ENCODE results near the gene PIAS3. TPM values are rescaled to one million over a fixed set of nuclear protein-coding genes. Genes with fewer than 3 reads are reported as not detected.

Gene PIAS3
- total and polyA plus RNA-seq, 11 donors = 14.2 to 31.0 (median 15.6) TPM

Small RNA genes within 50 kb of the gene (microRNA-seq; reads per million reads assigned to microRNA genes)
- gene MIR6736 = 0 to 0.21 (median 0.03) reads per million in 4 donors

Other genes starting within 250 kb of the PIAS3 start
- gene PDZK1, start 151.7 kb downstream of the PIAS3 start, total RNA-seq = under 1 TPM in 3 of 9 donors, not detected in 6; 0.20 to 0.25 (median 0.20) TPM
- gene PDZK1, start 151.7 kb downstream of the PIAS3 start, polyA plus RNA-seq = under 1 TPM; 0.07 to 0.57 TPM
- under 1 TPM in 2 of 9 donors, not detected in 7; 0.64 to 0.79 TPM for gene CD160, start 139.6 kb downstream of the PIAS3 start, total RNA-seq
- gene CD160, start 139.6 kb downstream of the PIAS3 start, polyA plus RNA-seq = not detected
- 10 to 100 TPM; 41.4 to 76.5 (median 52.0) TPM for gene RNF115, start 35.0 kb downstream of the PIAS3 start, total RNA-seq
- 10 to 100 TPM; 20.5 to 29.4 TPM for gene RNF115, start 35.0 kb downstream of the PIAS3 start, polyA plus RNA-seq
- 10 to 100 TPM; 12.5 to 22.4 (median 15.1) TPM for gene POLR3C, start 34.9 kb downstream of the PIAS3 start, total RNA-seq
- gene POLR3C, start 34.9 kb downstream of the PIAS3 start, polyA plus RNA-seq = 10 to 100 TPM in 1 of 2 donors, 1 to 10 TPM in 1; 5.9 to 14.8 TPM
- gene NUDT17, start 13.5 kb downstream of the PIAS3 start, total RNA-seq = 10 to 100 TPM in 1 of 9 donors, 1 to 10 TPM in 8; 1.7 to 10.9 (median 4.3) TPM
- 1 to 10 TPM in 1 of 2 donors, under 1 TPM in 1; 0.71 to 3.4 TPM for gene NUDT17, start 13.5 kb downstream of the PIAS3 start, polyA plus RNA-seq
- 1 to 10 TPM in 2 of 9 donors, under 1 TPM in 7; 0.29 to 1.4 (median 0.51) TPM for gene ANKRD35, start 26.8 kb upstream of the PIAS3 start, total RNA-seq
- 1 to 10 TPM in 1 of 2 donors, under 1 TPM in 1; 0.50 to 1.5 TPM for gene ANKRD35, start 26.8 kb upstream of the PIAS3 start, polyA plus RNA-seq
- 1 to 10 TPM in 7 of 9 donors, under 1 TPM in 2; 0.81 to 5.4 (median 1.3) TPM for gene ITGA10, start 51.0 kb upstream of the PIAS3 start, total RNA-seq
- 1 to 10 TPM; 2.4 to 2.6 TPM for gene ITGA10, start 51.0 kb upstream of the PIAS3 start, polyA plus RNA-seq
- gene PEX11B, start 59.6 kb upstream of the PIAS3 start, total RNA-seq = 10 to 100 TPM; 17.7 to 27.5 (median 24.5) TPM
- 10 to 100 TPM; 19.6 to 29.8 TPM for gene PEX11B, start 59.6 kb upstream of the PIAS3 start, polyA plus RNA-seq
- 100 to 1,000 TPM in 1 of 9 donors, 10 to 100 TPM in 8; 58.7 to 100 (median 75.7) TPM for gene RBM8A, start 68.4 kb upstream of the PIAS3 start, total RNA-seq
- gene RBM8A, start 68.4 kb upstream of the PIAS3 start, polyA plus RNA-seq = 100 to 1,000 TPM in 1 of 2 donors, 10 to 100 TPM in 1; 57.9 to 186 TPM
- gene LIX1L, start 98.9 kb upstream of the PIAS3 start, total RNA-seq = 10 to 100 TPM; 21.7 to 31.5 (median 26.4) TPM
- 10 to 100 TPM in 1 of 2 donors, 1 to 10 TPM in 1; 7.0 to 13.4 TPM for gene LIX1L, start 98.9 kb upstream of the PIAS3 start, polyA plus RNA-seq
- gene ANKRD34A, start 105.5 kb upstream of the PIAS3 start, total RNA-seq = 1 to 10 TPM; 1.0 to 3.5 (median 1.7) TPM
- gene ANKRD34A, start 105.5 kb upstream of the PIAS3 start, polyA plus RNA-seq = 1 to 10 TPM in 1 of 2 donors, under 1 TPM in 1; 0.65 to 1.9 TPM
- gene POLR3GL, start 105.6 kb upstream of the PIAS3 start, total RNA-seq = 10 to 100 TPM; 30.2 to 45.7 (median 36.0) TPM
- gene POLR3GL, start 105.6 kb upstream of the PIAS3 start, polyA plus RNA-seq = 10 to 100 TPM; 45.8 to 69.4 TPM
- 1,000 to 10,000 TPM in 4 of 9 donors, 100 to 1,000 TPM in 5; 489 to 1,925 (median 1,000) TPM for gene TXNIP, start 137.5 kb upstream of the PIAS3 start, total RNA-seq
- 100 to 1,000 TPM; 222 to 597 TPM for gene TXNIP, start 137.5 kb upstream of the PIAS3 start, polyA plus RNA-seq
- 100 to 1,000 TPM in 3 of 9 donors, 10 to 100 TPM in 6; 21.8 to 125 (median 79.5) TPM for gene HJV, start 162.7 kb upstream of the PIAS3 start, total RNA-seq
- gene HJV, start 162.7 kb upstream of the PIAS3 start, polyA plus RNA-seq = 10 to 100 TPM in 1 of 2 donors, under 1 TPM in 1; 0.62 to 37.7 TPM